Retinal pigment epithelial cell (primary cell): ENCODE data around the gene CHD1.

Experiments used
- DNase-seq: peaks from one replicate; pipeline ENCODE4 v3.0.0-alpha.2; 2010; ENCODE audit warnings: low read depth
- H3K4me3 ChIP-seq: 2 replicates; pipeline ENCODE4 v1.5.1; 2011; ENCODE audit warnings: mild to moderate bottlenecking, low read length, control low read depth, moderate library complexity
- CTCF ChIP-seq: conservative IDR thresholded peaks from 2 replicates; pipeline ENCODE4 v1.5.1; 2011; ENCODE audit warnings: low read depth, low read length, control low read depth, inconsistent platforms

CHD1 gene

GRCh38 chr5:98954392-98955028, 25.7 kb upstream of the CHD1 start:
- TF ChIP-seq CTCF: no peak
- H3K4me3 ChIP-seq: no peak overlapping the region

GRCh38 chr5:98942847-98943246, 14.0 kb upstream of the CHD1 start:
- DNase-seq: no peak
- no peak for TF ChIP-seq CTCF
- H3K4me3 ChIP-seq: no peak overlapping the region

More at GRCh38 chr5:98954392-98955028, 25.7 kb upstream of the CHD1 start:
- DNase-seq: no peak

- no peak overlapping the region for H3K4me3 ChIP-seq
- TF ChIP-seq CTCF: no peak
- no peak for DNase-seq
These were observed 12.5 kb upstream of the CHD1 start for GRCh38 chr5:98941131-98941883.

- no peak for DNase-seq
- no peak overlapping the region for H3K4me3 ChIP-seq
- no peak for TF ChIP-seq CTCF
These were observed 11.8 kb upstream of the CHD1 start for GRCh38 chr5:98940581-98940980.

- no peak overlapping the region for H3K4me3 ChIP-seq
- no peak for TF ChIP-seq CTCF
- no peak for DNase-seq
These were observed 9.7 kb upstream of the CHD1 start for GRCh38 chr5:98938464-98938863.

GRCh38 chr5:98936948-98937715, 8.3 kb upstream of the CHD1 start:
- TF ChIP-seq CTCF: no peak
- DNase-seq: no peak
- H3K4me3 ChIP-seq: no peak overlapping the region
